WTC11 (cell line): Measurements from ENCODE around the gene NPY1R. TPM values are rescaled to one million over a fixed set of nuclear protein-coding genes. Genes with fewer than 3 reads are reported as not detected.

ENCODE experiments used
- ATAC-seq: fragments of 200-7000 bp; cut with Tn5 transposase; 2 replicates; pipeline ENCODE4 v1.10.0; 2021; ENCODE audit warnings: mild to moderate bottlenecking, moderate library complexity
- CTCF ChIA-PET: fragments of 300-600 bp; sonication (Branson Sonifier 250); formaldehyde crosslinking; loops from one replicate; lab custom pipeline; 2021; ENCODE audit warnings: antibody characterized with exemption; lab: Charles Lee
- POLR2A ChIA-PET: fragments of 350-600 bp; sonication (Branson Sonifier 250); formaldehyde crosslinking; loops from one replicate; lab custom pipeline; 2021; ENCODE audit warnings: antibody characterized with exemption; lab: Charles Lee
- DNase-seq: peaks from one replicate; pipeline ENCODE4 v3.0.0; 2021; ENCODE audit warnings: low spot score
- H3K27ac Mint-ChIP-seq: 2 replicates; pipeline ENCODE4 v1.8.0; 2021; ENCODE audit warnings: mixed read lengths
- H3K27me3 Mint-ChIP-seq: 2 replicates; pipeline ENCODE4 v1.8.0; 2021; ENCODE audit warnings: low read depth, mild to moderate bottlenecking, moderate library complexity, mixed read lengths
- H3K36me3 Mint-ChIP-seq: 2 replicates; pipeline ENCODE4 v1.8.0; 2021; ENCODE audit warnings: mixed read lengths
- H3K4me1 Mint-ChIP-seq: 2 replicates; pipeline ENCODE4 v1.8.0; 2022; ENCODE audit warnings: mixed read lengths
- H3K4me3 Mint-ChIP-seq: 2 replicates; pipeline ENCODE4 v1.8.0; 2021; ENCODE audit warnings: mild to moderate bottlenecking, moderate library complexity, mixed read lengths
- H3K9me3 Mint-ChIP-seq: 2 replicates; pipeline ENCODE4 v1.8.0; 2021; ENCODE audit warnings: mixed read lengths
- ATF3 ChIP-seq: sonication (generic); formaldehyde crosslinking; conservative IDR thresholded peaks from 2 replicates; pipeline ENCODE4 v1.8.1; 2022; ENCODE audit warnings: mild to moderate bottlenecking, missing genetic modification reagents
- EMX1 ChIP-seq: fragments of 250-450 bp; sonication (Bioruptor Pico); IDR thresholded peaks from 2 replicates; pipeline ENCODE4 v1.8.0; 2021; ENCODE audit warnings: mild to moderate bottlenecking
- GRHL2 ChIP-seq: fragments of 250-450 bp; sonication (Bioruptor Pico); IDR thresholded peaks from 2 replicates; pipeline ENCODE4 v1.8.0; 2022; ENCODE audit warnings: mild to moderate bottlenecking, moderate library complexity; ENCODE audit not compliant: insufficient replicate concordance, severe bottlenecking
- GTF2I ChIP-seq: fragments of 250-450 bp; sonication (Bioruptor Pico); conservative IDR thresholded peaks from 2 replicates; pipeline ENCODE4 v1.4.0; 2021; ENCODE audit warnings: mild to moderate bottlenecking
- IRF1 ChIP-seq: sonication (generic); formaldehyde crosslinking; IDR thresholded peaks from 2 replicates; pipeline ENCODE4 v1.8.0; 2023; ENCODE audit warnings: missing genetic modification reagents
- JAZF1 ChIP-seq: fragments of 250-450 bp; sonication (Bioruptor Pico); IDR thresholded peaks from 2 replicates; pipeline ENCODE4 v1.9.0; 2021; ENCODE audit warnings: moderate library complexity, mild to moderate bottlenecking, inconsistent platforms
- NFATC4 ChIP-seq: fragments of 250-450 bp; sonication (Bioruptor Pico); IDR thresholded peaks from 2 replicates; pipeline ENCODE4 v1.9.0; 2021; ENCODE audit warnings: mild to moderate bottlenecking
- PRDM15 ChIP-seq: sonication (generic); formaldehyde crosslinking; IDR thresholded peaks from 2 replicates; pipeline ENCODE4 v1.8.0; 2022; ENCODE audit warnings: missing genetic modification reagents
- SOX15 ChIP-seq: fragments of 250-450 bp; sonication (Bioruptor Pico); IDR thresholded peaks from 2 replicates; pipeline ENCODE4 v1.9.0; 2021; ENCODE audit warnings: mild to moderate bottlenecking
- USF2 ChIP-seq: sonication (generic); formaldehyde crosslinking; IDR thresholded peaks from 2 replicates; pipeline ENCODE4 v1.8.1; 2023; ENCODE audit warnings: mild to moderate bottlenecking, missing genetic modification reagents, moderate library complexity
- ZNF425 ChIP-seq: fragments of 250-450 bp; sonication (Bioruptor Pico); conservative IDR thresholded peaks from 2 replicates; pipeline ENCODE4 v1.9.0; 2021; ENCODE audit warnings: mild to moderate bottlenecking
- ZSCAN18 ChIP-seq: fragments of 250-450 bp; sonication (Bioruptor Pico); IDR thresholded peaks from 2 replicates; pipeline ENCODE4 v2.1.2; 2022; ENCODE audit warnings: mild to moderate bottlenecking, moderate library complexity
- total RNA-seq: library from RNA; stranded (reverse); gene quantifications from 3 replicates; pipeline ENCODE4 v1.2.3, GENCODE V29; 2021

Gene NPY1R
- total RNA-seq, 1 experiment from 2014 or later, result 18.0 TPM

GRCh38 chr4:163274861-163275260, 57.5 kb downstream of the NPY1R start:
- Mint-ChIP-seq H3K4me3 (no peak overlapping the region), H3K9me3 (no peaks in the 10 kb centered on the region; the same call in 1 of the 2 replicates), H3K27ac (no peak overlapping the region), H3K4me1 (peaks cover 20% of the 10 kb centered on the region), H3K27me3 (no peaks in the 10 kb centered on the region), H3K36me3 (no peaks in the 10 kb centered on the region)
- TF ChIP-seq USF2 (CRISPR knock-in tag), result no peak
- TF ChIP-seq IRF1 (CRISPR knock-in tag), result no peak
- TF ChIP-seq ZNF425 (CRISPR knock-in tag), result no peak
- no peak for TF ChIP-seq ZSCAN18 (CRISPR knock-in tag)
- TF ChIP-seq GRHL2, result no peak
- no peak for TF ChIP-seq PRDM15 (CRISPR knock-in tag)
- no peak for TF ChIP-seq SOX15 (CRISPR knock-in tag)
- no peak for TF ChIP-seq EMX1
- TF ChIP-seq ATF3 (CRISPR knock-in tag), result no peak
- TF ChIP-seq GTF2I (CRISPR knock-in tag), result no peak
- no peak for TF ChIP-seq JAZF1 (CRISPR knock-in tag)
- TF ChIP-seq NFATC4 (CRISPR knock-in tag), result no peak
- CTCF ChIA-PET, result no interaction called here
- POLR2A ChIA-PET, result no interaction called here
- DNase-seq (no peak), ATAC-seq (no peak)

Other genes with a start within 250 kb of the NPY1R start
- gene NAF1, start 165.7 kb downstream of the NPY1R start, total RNA-seq, result 36.9 to 40.6 TPM (median 40.0 TPM) in 3 replicates
- gene NPY5R, start 11.3 kb upstream of the NPY1R start, total RNA-seq, result 4.5 to 6.2 TPM (median 6.0 TPM) in 3 replicates
- not detected in 3 replicates for gene TKTL2, start 141.2 kb upstream of the NPY1R start, total RNA-seq
- 63.7 to 64.9 TPM (median 64.8 TPM) in 3 replicates for gene TMA16, start 162.1 kb upstream of the NPY1R start, total RNA-seq